Tibial nerve (tissue), 4 donors: ENCODE measurements around the gene FEM1B. TPM values are rescaled to one million over a fixed set of nuclear protein-coding genes. Genes with fewer than 3 reads are reported as not detected.
A peak's percentile ranks its signal among the peaks of the same experiment; 100 is the strongest.

Source experiments
- DNase-seq, 2 donors: peaks; one replicate each; pipeline ENCODE4 v3.0.0-alpha.2; 2019; ENCODE audit warnings: low spot score in 2 of 2
- H3K27ac ChIP-seq, 4 donors: fragments of 200-600 bp; sonication (generic) in 3 of 4; one replicate each; pipeline ENCODE4 v1.5.1; 2017 to 2019; ENCODE audit warnings: mild to moderate bottlenecking in 1 of 4
- H3K27me3 ChIP-seq, 2 donors: fragments of 200-600 bp; sonication (generic) in 1 of 2; one replicate each; pipeline versions ENCODE4 v1.5.1 to v1.6.0; 2017 to 2019
- H3K36me3 ChIP-seq, 3 donors: fragments of 200-600 bp; sonication (generic); one replicate each; pipeline ENCODE4 v1.5.1; 2018 to 2019
- H3K4me1 ChIP-seq, 4 donors: fragments of 200-600 bp; sonication (generic) in 3 of 4; one replicate each; pipeline ENCODE4 v1.5.1; 2017 to 2019
- H3K4me3 ChIP-seq, 4 donors: fragments of 200-600 bp; sonication (generic) in 3 of 4; one replicate each; pipeline ENCODE4 v1.5.1; 2017 to 2019; ENCODE audit warnings: mild to moderate bottlenecking in 1 of 4, moderate library complexity in 1 of 4
- H3K9me3 ChIP-seq, 4 donors: fragments of 200-600 bp; sonication (generic) in 3 of 4; one replicate each; pipeline ENCODE4 v1.5.1; 2017 to 2019
- CTCF ChIP-seq, 5 experiments: fragments of 200-600 bp in 3 of 5; fragments of 450-650 bp in 2 of 5; sonication (generic) in 3 of 5; IDR thresholded peaks; one replicate each; pipeline ENCODE4 v1.5.1; 2016 to 2019; ENCODE audit warnings: antibody characterized with exemption in 5 of 5, mild to moderate bottlenecking in 3 of 5, moderate library complexity in 2 of 5
- EP300 ChIP-seq, 2 donors: sonication (generic); formaldehyde crosslinking; IDR thresholded peaks; one replicate each; pipeline ENCODE4 v1.6.1; 2017; ENCODE audit warnings: antibody characterized with exemption in 2 of 2, mild to moderate bottlenecking in 1 of 2
- POLR2A ChIP-seq, 2 donors: fragments of 450-650 bp; IDR thresholded peaks; one replicate each; pipeline ENCODE4 v1.6.1; 2017; ENCODE audit warnings: antibody characterized with exemption in 2 of 2, mild to moderate bottlenecking in 2 of 2, moderate library complexity in 2 of 2
- WGBS, 2 donors: methylation state at CpG; one replicate each; pipeline ENCODE4 v1.1.5; 2018; 5-methylcytosine and 5-hydroxymethylcytosine counted together
- total RNA-seq, 4 donors: library from RNA; depleted of rRNA; stranded (reverse); fragments of >200 nt; gene quantifications; one replicate each; pipeline ENCODE4 v1.1.0, GENCODE V29; 2016

FEM1B gene
- total RNA-seq, 4 donors from 2014 or later, result 39.0 to 47.6 (median 39.9) TPM

GRCh38 chr15:68274201-68274848 is 3.2 kb upstream of the FEM1B start:
- H3K36me3 ChIP-seq, result no peaks in the 10 kb centered on the region
- H3K27me3 ChIP-seq, result no peaks in the 10 kb centered on the region
- H3K9me3 ChIP-seq, result no peaks in the 10 kb centered on the region
- 63 to 75% methylated on average over 5 of the region's 5 CpGs for WGBS, 2 donors
- H3K4me3 ChIP-seq, result no peak overlapping the region
- no peak for TF ChIP-seq EP300 (IDR thresholded peaks at IDR 0.05)
- no peak for TF ChIP-seq CTCF (IDR thresholded peaks at IDR 0.05)
- TF ChIP-seq POLR2A (IDR thresholded peaks at IDR 0.05), result no peak
- DNase-seq, result no peak
- H3K27ac ChIP-seq, result peak overlapping the region in 3 of 4 donors; percentile 25 to 99 (median 63)
- peaks cover 0 to 41% (median 4%) of the 10 kb centered on the region in 4 donors for H3K4me1 ChIP-seq

- 77 to 79% methylated on average over 3 of the region's 3 CpGs for WGBS, 2 donors
- Histone ChIP-seq H3K27ac (peak overlapping the region in 2 of 4 donors; percentile 98 to 99), H3K4me3 (no peak overlapping the region), H3K36me3 (no peaks in the 10 kb centered on the region), H3K4me1 (peaks cover 0 to 50% (median 12%) of the 10 kb centered on the region in 4 donors), H3K9me3 (no peaks in the 10 kb centered on the region), H3K27me3 (no peaks in the 10 kb centered on the region)
- no peak for DNase-seq
- TF ChIP-seq CTCF (IDR thresholded peaks at IDR 0.05) (no peak), EP300 (IDR thresholded peaks at IDR 0.05) (no peak), POLR2A (IDR thresholded peaks at IDR 0.05) (no peak)
These were observed 2.3 kb upstream of the FEM1B start for GRCh38 chr15:68275165-68275746.

DNA sequence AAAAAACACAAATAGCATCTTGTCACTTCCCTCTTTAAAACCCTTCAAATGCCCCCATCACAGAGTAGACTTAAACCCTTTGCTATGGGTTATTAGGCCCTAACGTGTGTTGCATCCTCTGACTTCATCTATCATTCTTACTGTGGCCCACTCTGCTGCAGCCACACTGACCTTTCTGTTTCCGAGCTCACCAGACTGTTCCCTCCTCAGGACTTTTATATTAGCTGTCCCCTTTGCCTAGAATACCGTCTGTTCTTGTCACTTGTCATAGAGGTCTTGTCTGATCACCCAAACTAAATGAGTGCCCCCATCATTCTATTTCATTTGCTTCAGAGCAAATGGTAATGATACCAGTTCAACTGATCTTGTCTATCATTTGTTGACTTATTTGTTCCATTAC is 877 bp upstream of the FEM1B start:
- TF ChIP-seq POLR2A (IDR thresholded peaks at IDR 0.05), result no peak
- TF ChIP-seq CTCF (IDR thresholded peaks at IDR 0.05), result no peak
- no peak for TF ChIP-seq EP300 (IDR thresholded peaks at IDR 0.05)
- DNase-seq, result no peak
- 11 to 18% methylated on average over 3 of the region's 3 CpGs for WGBS, 2 donors
- peak overlapping the region; percentile 61 to 99 (median 86) for H3K4me3 ChIP-seq
- no peaks in the 10 kb centered on the region for H3K27me3 ChIP-seq
- peak overlapping the region; percentile 96 to 99 (median 98) for H3K27ac ChIP-seq
- no peaks in the 10 kb centered on the region for H3K36me3 ChIP-seq
- no peaks in the 10 kb centered on the region for H3K9me3 ChIP-seq
- peaks cover 0 to 57% (median 25%) of the 10 kb centered on the region in 4 donors for H3K4me1 ChIP-seq

- Histone ChIP-seq H3K4me1 (peaks cover 0 to 57% (median 29%) of the 10 kb centered on the region in 4 donors), H3K36me3 (no peaks in the 10 kb centered on the region), H3K9me3 (no peaks in the 10 kb centered on the region), H3K4me3 (peak overlapping the region; percentile 61 to 99 (median 86)), H3K27me3 (no peaks in the 10 kb centered on the region), H3K27ac (peak overlapping the region; percentile 96 to 99 (median 98))
- WGBS, 2 donors, result 0 to 1% methylated on average over 19 to 25 of the region's 25 CpGs
- no peak for DNase-seq
- TF ChIP-seq EP300 (IDR thresholded peaks at IDR 0.05) (no peak), POLR2A (IDR thresholded peaks at IDR 0.05) (peak in 1 of 2 donors; percentile 26)
These were observed 378 bp upstream of the FEM1B start for GRCh38 chr15:68277131-68277602.

DNA sequence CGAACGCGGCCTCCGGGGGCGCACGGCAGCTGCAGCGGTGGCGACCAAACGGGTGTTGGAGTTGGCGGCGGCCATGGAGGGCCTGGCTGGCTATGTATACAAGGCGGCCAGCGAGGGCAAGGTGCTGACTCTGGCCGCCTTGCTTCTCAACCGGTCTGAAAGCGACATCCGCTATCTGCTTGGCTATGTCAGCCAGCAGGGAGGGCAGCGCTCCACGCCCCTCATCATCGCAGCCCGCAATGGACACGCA is 725 bp downstream of the FEM1B start:
- peak in 2 of 5 experiments; percentile 15 to 16 for TF ChIP-seq CTCF (IDR thresholded peaks at IDR 0.05)
- TF ChIP-seq POLR2A (IDR thresholded peaks at IDR 0.05), result no peak
- TF ChIP-seq EP300 (IDR thresholded peaks at IDR 0.05), result no peak
- H3K4me1 ChIP-seq, result peaks cover 0 to 57% (median 39%) of the 10 kb centered on the region in 4 donors
- no peak for DNase-seq

More for the DNA sequence above, 725 bp downstream of the FEM1B start:
- Histone ChIP-seq H3K9me3 (no peaks in the 10 kb centered on the region), H3K27me3 (no peaks in the 10 kb centered on the region), H3K36me3 (no peaks in the 10 kb centered on the region), H3K4me3 (peak overlapping the region; percentile 61 to 99 (median 86)), H3K27ac (peak overlapping the region; percentile 96 to 99 (median 98))
- WGBS, 2 donors, result 0% methylated on average over 9 to 21 of the region's 22 CpGs
